ENCODE results near the gene CLIC5.

The CLIC5 gene

DNA sequence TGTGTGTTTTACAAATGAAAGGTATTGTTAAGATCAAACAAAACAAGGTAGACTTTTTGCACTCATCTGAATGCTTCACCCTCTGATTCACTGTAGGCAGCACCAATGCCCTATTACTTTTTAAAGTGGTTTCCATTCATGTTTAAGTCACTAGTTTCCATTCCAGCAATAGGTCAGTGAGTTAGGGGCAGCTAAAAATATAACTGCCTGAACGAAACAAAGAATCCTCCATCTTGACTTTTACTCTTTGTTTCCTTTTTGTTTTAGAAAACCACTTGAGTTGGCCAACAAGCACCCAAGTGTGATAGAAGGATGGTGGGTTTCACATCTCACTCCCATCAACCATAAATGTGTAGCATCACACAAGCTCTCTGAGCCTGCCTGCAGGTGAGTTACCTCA lies 25.5 kb downstream of the CLIC5 start:
- no peak for DNase-seq

DNA sequence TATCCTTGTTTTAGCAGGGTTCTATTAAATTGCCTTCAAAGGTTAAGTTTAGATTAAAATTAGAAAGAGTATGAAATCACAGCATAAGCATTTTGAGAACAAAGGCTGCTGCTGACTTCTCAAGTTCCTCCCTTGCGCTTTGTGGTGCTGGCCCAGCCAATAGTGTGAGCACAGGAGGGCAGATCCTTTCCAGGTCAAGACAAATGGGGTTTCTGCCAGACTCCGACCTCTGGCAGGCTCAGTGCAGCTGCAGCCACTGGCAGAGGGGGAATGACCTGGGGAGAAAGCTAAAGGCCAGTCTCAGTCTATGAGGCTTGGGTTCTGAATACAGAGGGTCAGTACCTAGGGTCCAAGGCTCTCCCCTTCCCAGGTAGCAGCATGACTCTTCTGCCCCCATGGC lies 27.0 kb downstream of the CLIC5 start:
- DNase-seq, result no peak

DNA sequence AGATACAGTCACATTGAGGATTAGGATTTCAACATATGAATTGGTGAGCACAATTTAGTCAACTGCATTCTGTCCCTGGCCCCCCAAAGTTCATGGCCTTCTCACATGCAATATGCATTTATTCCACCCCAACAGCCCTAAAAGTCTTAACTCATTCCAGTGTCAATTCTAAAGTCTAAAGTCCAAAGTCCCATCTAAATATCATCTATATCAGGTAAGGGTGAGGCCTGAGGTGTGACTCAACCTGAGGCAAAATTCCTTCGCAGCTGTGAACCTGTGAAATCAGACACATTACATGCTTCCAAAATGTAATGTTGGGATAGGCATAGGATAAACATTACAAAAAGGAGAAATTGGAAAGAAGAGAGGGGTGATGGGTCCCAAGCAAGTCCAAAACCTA lies 27.8 kb downstream of the CLIC5 start:
- no peak for DNase-seq

DNA sequence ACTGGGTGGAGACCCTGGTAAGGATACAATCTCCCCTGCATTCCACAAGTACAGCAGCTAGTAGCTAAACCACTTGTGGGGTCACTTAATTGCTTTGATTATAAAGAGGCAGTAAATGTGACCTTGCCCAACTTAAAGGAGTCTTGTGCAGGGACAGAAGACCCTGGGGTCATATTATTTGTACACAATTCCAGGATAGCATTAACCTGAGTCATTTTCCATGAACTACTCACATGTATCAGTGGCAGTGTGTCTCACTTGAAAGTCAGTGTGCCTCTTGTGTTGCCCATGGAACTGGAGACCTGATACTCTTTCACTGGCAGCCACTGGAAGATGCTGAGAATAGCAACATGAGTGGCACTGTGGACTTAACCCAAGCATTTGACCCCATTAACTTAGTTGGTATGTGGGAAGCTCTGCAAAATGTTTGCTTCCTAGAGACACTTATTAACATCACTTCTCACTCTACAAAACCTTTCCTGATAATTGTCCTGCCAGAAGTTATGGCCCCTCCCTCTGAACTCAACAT lies 28.9 kb downstream of the CLIC5 start:
- DNase-seq, result no peak

DNA sequence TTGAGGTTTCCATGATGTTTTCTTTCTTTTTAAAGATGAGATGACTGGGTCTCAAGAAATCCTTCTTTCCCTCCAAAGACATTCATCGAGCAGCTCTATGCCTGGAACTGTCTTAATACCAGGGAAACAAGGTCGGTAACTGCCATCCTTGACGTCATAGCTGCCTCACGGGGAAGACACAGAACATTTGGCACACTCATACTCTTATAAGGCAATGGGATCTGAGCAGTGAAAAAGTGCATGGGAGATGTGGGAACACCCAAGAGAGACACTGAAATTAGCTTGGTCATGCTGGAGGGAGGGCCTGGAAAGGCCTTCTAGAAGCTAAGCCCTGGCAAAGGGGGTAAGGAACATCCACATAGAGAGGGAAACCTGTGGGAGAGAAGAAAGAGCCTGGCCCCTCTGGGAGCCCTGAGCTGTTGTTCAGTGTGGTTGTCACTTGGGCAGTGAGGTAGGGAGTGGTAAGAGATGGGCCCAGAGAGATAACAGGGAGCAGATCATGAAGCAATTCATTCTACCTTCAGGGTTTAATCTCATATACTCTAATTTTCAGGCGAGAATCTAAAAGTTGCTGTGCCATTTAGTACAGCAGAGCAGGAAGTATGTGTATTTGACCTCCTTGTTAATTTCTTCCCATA lies 30.8 kb downstream of the CLIC5 start:
- no peak for DNase-seq

DNA sequence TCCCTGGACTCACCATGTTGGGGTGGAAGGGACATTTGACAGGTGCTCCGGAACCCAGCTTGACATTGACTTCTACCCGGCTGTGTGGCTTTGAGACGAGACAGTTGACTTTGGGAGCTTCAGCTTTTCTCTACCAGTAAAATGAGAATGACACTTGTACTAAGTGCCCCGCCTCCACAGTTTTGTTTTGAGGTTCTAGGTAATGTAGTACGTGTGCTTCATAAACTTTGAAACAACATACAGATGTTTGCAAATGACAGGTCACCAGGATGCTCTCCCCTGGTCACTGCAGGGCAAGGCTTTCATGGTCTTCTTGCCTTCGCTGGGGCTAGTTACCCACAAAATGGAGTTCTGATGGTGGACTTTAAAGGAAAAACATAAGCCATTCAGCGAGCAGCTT lies 31.3 kb downstream of the CLIC5 start:
- DNase-seq, result no peak

DNA sequence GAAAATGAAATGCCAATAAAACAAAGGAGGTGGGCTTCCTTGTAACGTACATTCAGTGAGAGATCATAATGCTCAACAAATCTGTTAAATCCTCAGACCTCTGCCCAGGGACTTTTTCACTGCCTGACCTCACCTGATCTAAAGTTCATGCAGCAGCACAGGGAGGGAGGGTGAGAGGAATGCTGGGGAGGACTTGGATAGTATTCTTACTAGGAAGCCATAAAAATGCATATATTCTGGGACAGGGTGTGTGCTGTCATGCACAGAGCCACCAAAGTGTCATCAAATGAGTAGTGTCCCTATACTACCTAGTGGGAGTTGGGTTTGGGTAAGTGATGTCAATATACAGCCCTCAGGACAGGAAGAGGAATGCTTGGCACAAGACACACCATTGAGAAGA lies 32.6 kb downstream of the CLIC5 start:
- DNase-seq, result no peak

DNA sequence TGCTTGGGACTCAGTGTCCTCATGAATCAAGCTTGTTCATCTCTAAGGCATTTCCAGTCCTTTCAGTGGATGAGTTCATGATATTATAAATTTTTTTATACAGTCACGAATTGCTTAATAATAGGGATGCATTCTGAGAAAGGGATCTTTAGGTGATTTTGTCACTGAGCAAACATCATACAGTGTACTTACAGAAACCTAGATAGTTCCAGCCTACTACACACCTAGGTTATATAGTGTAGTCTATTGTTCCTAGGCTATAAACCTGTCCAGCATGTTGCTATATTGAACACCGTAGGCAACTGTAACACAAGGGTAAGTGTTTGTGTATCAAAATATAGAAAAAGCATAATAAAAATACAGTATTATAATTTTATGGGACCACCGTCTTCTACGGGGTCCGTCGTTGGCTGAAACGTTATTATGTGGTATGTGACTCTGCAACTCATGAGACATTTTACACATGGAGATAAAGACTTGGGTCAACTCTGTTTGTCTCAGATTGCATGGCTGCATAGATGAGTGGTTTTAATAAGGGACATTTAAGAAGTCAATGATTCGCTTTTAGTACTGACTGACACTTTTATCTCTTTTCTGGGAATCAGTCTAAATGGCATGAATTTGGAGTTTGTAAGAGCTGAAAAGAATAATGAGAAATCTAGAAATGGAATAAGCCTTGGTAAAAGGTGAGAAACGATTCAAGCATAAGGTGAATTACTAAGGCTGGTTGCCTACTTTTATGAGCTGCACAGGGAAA lies 33.2 kb downstream of the CLIC5 start:
- DNase-seq, result no peak

DNA sequence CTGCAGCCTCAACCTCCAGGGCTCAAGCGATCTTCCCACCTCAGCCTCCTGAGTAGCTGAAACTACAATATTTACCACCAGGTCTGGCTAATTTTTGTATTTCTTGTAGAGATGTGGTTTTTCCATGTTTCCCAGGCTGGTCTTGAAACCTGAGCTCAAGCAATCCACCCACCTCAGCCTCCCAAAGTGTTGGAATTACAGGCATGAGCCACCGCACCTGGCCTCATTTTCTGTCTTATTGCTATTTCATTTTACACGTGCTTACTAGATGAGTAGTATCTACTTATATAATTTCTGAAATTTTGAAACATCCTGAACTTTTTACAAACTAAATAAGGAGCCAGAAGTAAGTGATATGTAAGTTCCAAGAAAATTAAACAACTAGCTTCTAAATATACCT lies 34.6 kb downstream of the CLIC5 start:
- no peak for DNase-seq

DNA sequence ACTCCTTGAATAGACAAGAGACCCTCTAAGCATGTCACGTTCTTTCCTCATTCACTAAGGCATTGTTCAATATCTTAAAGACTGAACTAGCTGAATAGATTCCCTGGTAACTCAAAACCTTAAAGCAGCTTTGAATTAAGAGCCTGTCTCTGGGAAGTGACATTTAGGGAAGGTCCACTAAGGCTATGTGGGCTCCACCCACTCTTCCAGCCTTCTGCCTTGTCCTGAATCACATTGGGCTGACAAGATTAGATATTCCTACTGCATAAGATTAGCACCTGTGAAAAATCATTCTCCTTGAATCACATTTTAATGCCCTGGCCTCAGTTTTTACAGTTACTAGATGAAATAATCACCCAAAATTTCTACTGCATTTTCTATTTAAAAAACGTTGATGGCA lies 36.3 kb downstream of the CLIC5 start:
- no peak for DNase-seq

DNA sequence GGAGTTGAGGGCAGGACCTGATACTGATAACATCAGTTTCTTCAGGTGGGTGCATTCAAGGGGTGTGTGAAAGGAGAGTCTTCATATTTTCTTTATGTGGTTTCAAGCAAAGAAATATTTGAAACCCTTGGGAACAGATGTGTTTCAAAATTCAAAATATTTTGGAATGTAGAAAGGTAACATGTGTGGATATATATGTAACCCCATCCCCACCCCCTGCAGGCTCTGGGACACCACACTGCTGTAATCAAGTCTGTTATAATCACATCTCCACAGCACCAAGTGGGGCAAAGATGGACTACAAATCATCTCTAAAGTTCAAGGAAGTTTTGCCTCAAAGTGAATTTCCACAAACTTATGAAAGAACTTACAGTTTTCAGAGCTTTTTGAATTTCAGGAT lies 41.1 kb downstream of the CLIC5 start:
- no peak for DNase-seq

DNA sequence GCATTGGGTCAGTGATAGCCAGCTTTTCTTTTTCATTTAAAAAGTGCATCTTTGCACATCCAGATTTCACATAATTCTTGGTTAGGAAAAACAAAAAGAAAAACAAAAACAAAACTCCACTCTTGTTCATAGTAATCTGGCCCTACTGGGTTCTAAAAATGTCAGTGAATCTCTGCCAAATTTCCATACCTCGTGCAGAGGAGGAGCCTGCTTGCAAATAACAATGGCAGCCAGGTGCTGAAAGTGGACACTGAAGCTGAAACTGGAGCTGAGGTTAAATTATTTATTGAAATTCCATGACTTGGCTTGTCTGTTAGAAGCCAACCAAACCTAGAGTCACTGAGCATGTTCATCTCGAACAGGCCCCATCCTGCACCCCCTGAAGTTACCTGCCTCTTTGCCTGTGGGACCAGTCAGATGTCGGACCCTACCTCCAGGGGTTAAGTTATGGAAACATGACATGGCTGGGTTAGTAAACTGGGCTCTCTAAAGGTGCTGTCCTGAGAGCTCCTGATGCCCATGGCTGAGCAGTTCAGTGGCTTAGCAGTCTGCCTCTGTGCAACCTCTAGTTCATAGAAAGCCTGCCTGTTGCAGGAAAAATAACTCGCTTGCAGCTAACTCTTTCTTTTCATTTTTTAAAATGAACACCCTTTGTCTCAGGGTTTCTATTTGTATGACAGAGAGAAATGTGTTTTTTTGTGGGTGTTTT lies 42.7 kb downstream of the CLIC5 start:
- DNase-seq, result no peak

DNA sequence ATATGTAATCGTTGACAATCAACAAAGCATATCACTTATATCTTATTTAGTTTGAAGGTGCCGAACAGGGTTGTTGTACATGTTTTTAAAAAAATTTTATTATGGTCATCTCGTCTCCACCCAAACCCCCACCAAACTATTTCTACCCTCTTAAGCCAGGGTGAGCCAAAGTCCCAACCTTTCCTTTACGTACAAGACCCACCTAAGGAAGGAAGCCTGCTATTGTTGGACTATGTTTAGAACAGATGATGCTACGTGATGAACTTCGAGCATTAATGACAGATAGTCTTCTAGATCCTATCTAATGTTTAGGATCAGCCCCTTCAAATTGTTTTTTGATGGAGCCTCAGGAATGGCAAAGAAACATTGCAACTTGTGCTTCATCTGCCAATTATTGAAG lies 44.4 kb downstream of the CLIC5 start:
- DNase-seq, result no peak

DNA sequence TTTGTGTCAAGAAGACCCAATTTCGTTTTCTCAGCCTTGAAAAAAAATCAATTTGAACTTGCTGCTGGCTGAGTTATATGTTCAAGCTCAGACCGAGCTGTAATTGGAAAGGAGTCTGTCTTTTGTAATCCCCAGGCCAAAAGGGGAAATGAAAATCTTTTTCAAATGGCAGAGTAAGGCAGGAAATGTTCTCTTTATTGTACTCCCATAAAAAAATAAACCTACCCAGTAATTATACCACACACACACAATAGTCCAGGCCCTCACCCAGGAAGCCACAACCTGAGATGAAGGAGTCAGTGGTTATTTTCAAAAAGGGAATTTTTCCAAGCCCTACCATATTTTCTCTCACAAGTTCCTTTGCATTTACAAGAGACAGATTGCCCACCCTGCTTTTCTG lies 45.3 kb downstream of the CLIC5 start:
- DNase-seq, result no peak

DNA sequence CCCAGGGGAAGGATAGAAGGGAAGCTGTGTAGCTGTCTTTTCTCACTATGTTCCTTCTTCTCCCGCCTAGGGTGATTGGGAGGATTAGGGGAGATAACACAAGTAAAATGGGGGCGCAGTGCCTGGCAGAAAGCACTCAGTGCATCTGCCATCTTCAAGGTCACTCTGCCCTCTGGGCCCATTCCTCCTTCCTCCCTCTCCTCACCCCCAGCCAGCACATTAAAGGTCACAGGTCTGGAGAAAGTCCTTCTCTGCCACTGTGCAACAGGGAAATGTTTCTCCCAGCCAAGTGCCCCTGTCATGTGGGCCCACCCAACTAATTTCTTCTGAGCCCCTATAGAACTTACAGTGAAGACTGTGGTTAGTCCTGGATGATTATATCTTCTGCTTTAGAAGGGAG lies 45.8 kb downstream of the CLIC5 start:
- no peak for DNase-seq

DNA sequence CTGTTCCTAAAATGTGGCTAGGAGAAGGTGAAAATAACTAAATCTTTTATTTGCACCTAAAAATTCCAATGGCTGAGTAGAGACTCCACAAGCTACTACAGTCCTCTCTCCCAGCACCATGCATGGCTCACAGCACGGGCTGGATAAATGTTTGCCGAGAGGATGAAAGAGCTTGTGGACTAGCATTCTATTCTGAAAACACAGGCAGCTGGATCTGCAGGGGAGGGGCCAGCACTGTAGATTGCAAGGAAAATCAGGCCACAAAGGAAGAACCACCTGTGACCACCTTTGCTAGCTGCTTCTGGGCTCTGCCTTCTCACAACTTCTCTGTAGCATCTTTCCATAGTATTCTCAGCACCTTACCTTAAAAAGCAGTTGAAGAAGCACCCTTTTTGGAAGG lies 46.6 kb downstream of the CLIC5 start:
- no peak for DNase-seq

DNA sequence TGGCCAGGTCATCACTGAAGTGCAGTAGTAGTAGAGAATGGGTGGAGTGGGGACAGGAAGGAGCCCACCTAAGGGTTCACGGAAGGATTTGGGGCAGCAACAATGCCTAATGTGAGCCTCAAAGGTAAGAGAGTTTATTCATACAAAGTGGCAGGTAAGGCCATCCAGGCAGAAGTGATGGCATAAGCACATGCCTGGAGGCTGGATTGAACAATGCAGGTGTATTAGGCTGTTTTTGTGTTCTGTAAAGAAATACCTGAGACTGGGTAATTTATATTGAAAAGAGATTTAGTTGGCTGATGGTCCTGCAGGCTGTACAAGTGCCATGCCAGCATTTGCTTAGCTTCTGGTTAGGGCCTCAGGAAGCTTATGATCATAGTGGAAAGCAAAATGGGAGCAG lies 48.3 kb downstream of the CLIC5 start:
- no peak for DNase-seq

DNA sequence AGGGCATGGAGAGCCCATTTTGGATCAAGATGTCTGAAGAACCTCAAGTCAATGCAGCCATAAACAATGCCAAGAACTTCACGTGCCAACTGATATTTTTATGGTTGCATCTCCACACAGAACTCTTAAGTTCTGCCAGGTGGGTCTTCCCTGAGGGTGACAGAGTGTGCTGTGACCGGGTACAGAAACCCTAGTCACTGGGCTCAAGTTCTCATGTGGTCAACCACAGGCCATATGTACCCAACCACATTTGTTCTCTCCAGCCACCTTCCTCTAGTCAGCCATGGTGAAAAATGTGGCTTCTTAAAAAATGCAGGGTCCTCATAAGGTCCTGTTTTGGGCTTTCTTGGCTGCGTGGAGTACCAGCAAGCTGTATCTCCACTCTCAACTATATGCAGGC lies 48.9 kb downstream of the CLIC5 start:
- DNase-seq, result no peak

DNA sequence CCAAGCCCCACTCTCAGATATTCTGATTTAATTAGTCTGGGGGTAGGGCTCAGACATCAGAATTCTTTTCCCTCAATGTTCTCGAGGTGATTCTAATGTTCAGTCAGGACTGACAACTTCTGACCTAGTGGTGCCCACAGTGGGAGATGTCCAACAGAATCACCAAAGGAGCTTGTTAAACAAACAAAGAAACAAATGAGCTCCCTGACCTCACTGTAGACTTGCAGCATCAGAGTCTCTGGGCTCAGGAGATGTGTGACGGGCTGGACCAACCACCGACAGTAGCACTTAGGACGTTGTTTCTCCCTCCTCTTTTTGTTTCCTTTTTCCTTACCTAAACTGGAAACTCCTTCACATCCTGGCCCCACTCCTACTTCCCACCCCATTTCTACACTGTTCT lies 49.3 kb downstream of the CLIC5 start:
- no peak for DNase-seq

DNA sequence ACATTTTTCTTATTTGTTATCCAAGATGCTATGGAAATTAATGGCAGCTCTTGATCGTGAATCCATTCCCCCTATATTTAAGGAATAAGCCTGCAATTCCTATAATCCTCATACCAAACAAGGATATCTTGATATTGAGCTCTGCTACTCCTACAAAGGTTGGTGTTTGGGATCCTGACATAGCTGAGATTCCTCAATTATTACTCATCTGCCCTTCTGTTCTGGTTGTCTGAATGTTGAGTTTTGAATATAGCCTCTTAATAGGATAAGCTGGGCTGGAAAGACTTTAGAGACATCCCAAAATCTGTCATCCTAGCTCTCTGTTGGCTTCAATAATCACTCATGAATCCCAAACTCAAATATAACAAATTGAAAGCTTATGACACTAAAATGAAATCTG lies 49.9 kb downstream of the CLIC5 start:
- DNase-seq, result no peak

DNA sequence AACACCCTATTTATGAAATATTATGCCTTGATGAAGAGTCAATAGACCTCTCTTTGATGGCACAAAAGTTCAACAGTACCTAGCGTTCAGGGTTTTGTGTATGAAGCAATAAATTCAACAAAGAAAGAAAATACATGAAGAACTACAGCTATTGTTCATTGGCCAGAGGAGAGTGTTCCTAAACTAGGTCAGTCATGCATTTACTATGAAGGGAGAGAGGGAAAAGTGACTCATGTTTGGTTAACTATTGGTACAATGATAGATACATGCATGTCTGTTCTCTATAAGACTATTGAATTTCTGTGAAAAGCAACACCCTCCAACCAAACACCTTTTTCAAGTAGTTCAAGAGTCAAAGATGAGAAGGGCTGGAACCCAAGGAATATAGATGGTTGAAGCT lies 50.7 kb downstream of the CLIC5 start:
- no peak for DNase-seq

DNA sequence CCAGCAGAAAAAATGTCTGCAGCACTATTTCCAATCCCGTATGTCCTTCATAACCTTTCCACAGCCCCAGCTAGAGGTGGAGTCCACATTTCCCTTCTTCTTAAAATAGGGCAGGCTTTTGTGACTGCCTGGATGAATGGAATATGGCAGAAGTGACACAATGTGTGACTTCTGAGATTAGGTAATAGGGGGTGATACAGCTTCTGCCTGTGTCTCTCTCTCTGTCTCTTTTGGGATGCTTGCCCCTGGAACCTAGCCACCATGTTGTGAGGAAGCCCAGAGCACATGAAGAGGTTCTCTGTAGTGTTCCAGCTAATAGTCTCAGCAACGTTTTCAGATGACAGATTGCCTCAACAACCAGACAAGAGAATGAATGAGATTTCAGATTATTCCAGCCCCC lies 51.4 kb downstream of the CLIC5 start:
- DNase-seq, result no peak

DNA sequence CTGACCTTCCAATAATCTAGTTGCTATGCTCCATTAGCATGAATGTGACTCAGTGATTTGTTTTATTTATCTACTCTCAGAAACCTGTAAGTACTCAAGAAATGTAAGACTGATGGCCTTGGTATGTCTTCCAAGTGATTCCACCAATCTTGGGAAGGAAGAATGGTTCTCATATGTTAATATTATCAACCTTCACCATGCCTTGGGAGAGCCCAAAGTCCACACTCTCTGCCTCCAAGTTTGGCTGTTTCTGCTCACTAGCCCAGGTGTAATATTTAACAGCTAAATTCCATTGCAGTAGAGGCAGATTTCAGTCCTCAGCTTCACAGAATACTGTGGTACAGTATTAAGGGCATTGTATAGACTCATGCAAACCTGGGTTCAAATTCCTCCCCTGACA lies 51.8 kb downstream of the CLIC5 start:
- no peak for DNase-seq

DNA sequence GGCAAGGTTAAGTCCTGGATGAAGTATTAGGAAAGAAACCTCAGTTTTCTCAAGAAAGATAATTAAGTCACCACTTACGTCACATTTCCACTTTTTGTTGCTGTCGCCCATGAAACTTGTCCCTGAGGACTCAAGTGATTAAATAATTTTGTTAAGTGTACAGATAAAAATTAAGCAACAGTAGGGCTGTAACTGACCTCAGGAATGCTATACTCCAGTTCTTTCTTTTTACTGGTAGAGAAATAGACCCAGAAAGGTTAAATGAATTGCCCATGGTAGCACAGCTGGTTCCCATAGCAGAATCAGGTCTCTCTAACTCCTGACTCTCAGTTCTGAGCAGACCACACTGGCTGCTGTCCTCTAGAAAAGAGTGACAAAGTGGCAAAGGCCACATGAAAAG lies 54.5 kb downstream of the CLIC5 start:
- DNase-seq, result no peak
